Esophagus squamous epithelium (tissue), 4 donors: ENCODE data around the gene TMEM119.

ENCODE experiments used
- CTCF ChIP-seq, 6 experiments: fragments of 450-650 bp in 4 of 6; fragments of 200-600 bp in 2 of 6; sonication (generic) in 2 of 6; IDR thresholded peaks; one replicate each; pipeline ENCODE4 v1.5.1; 2016 to 2019; ENCODE audit warnings: antibody characterized with exemption in 6 of 6, mild to moderate bottlenecking in 4 of 6, moderate library complexity in 4 of 6
- POLR2A ChIP-seq, 4 donors: fragments of 450-650 bp; IDR thresholded peaks; one replicate each; pipeline ENCODE4 v1.6.1; 2017; ENCODE audit warnings: antibody characterized with exemption in 4 of 4, mild to moderate bottlenecking in 4 of 4, moderate library complexity in 3 of 4

- TF ChIP-seq CTCF (IDR thresholded peaks at IDR 0.05) (no peak), POLR2A (IDR thresholded peaks at IDR 0.05) (no peak)
Measured at GRCh38 chr12:108607981-108608600, 10.2 kb upstream of the TMEM119 start.
